Smooth muscle cell (in vitro differentiated cells): ENCODE data around the gene UBE2R2. TPM values are rescaled to one million over a fixed set of nuclear protein-coding genes. Genes with fewer than 3 reads are reported as not detected.

Source experiments
- DNase-seq: peaks from one replicate; lab custom pipeline; 2025; ENCODE audit not compliant: unreplicated experiment; lab: John Stamatoyannopoulos, UW
- H2AFZ ChIP-seq: fragments of 200-600 bp; sonication (generic); 2 replicates; pipeline ENCODE4 v1.6.0; 2016; ENCODE audit warnings: antibody characterized with exemption, low read depth, mild to moderate bottlenecking
- H3F3A ChIP-seq: fragments of 200-600 bp; sonication (generic); 2 replicates; pipeline ENCODE4 v1.6.0; 2017; ENCODE audit warnings: antibody characterized with exemption, low read depth
- H3K27ac ChIP-seq: fragments of 200-600 bp; sonication (generic); 2 replicates; pipeline ENCODE4 v1.5.1; 2016; ENCODE audit warnings: low read depth, mild to moderate bottlenecking
- H3K27me3 ChIP-seq: fragments of 200-600 bp; sonication (generic); 2 replicates; pipeline ENCODE4 v1.6.1; 2016; ENCODE audit warnings: low read depth, mild to moderate bottlenecking
- H3K36me3 ChIP-seq: fragments of 200-600 bp; sonication (generic); 2 replicates; pipeline ENCODE4 v1.5.1; 2016; ENCODE audit warnings: low read depth
- H3K4me1 ChIP-seq: fragments of 200-600 bp; sonication (generic); 2 replicates; pipeline ENCODE4 v1.5.1; 2016; ENCODE audit warnings: low read depth
- H3K4me2 ChIP-seq: fragments of 200-600 bp; sonication (generic); 2 replicates; pipeline ENCODE4 v1.6.0; 2016; ENCODE audit warnings: mild to moderate bottlenecking
- H3K4me3 ChIP-seq: fragments of 200-600 bp; sonication (generic); 2 replicates; pipeline ENCODE4 v1.5.1; 2016; ENCODE audit warnings: mild to moderate bottlenecking
- H3K79me2 ChIP-seq: fragments of 200-600 bp; sonication (generic); 2 replicates; pipeline ENCODE4 v1.6.0; 2016; ENCODE audit warnings: low read depth, mild to moderate bottlenecking
- H3K9ac ChIP-seq: fragments of 200-600 bp; sonication (generic); 2 replicates; pipeline ENCODE4 v1.6.0; 2016; ENCODE audit warnings: low read depth
- H3K9me3 ChIP-seq: fragments of 200-600 bp; sonication (generic); replicated peaks from 2 replicates; pipeline ENCODE4 v1.5.1; 2016; ENCODE audit warnings: low read depth
- H4K20me1 ChIP-seq: fragments of 200-600 bp; sonication (generic); 2 replicates; pipeline ENCODE4 v1.6.0; 2016; ENCODE audit warnings: low read depth
- CTCF ChIP-seq: fragments of 200-600 bp; sonication (generic); IDR thresholded peaks from 2 replicates; pipeline ENCODE4 v1.5.1; 2017; ENCODE audit warnings: borderline replicate concordance, mild to moderate bottlenecking, antibody characterized with exemption; ENCODE audit not compliant: insufficient read depth, poor library complexity, severe bottlenecking
- WGBS: methylation state at CpG from one replicate; pipeline ENCODE4 v1.1.7; 2016; ENCODE audit warnings: low lambda C conversion rate; 5-methylcytosine and 5-hydroxymethylcytosine counted together
- polyA plus RNA-seq: library from polyadenylated mRNA; unstranded; fragments of >200 nt; fragmentation: Nextera tagmentation; extraction: Ambion mirVana; gene quantifications from 2 replicates; pipeline ENCODE4 v1.2.1, GENCODE V29; 2016
- total RNA-seq: library from RNA; depleted of rRNA; stranded (reverse); fragments of >200 nt; gene quantifications from 2 replicates; pipeline ENCODE4 v1.2.3, GENCODE V29; 2014

Gene UBE2R2
- total and polyA plus RNA-seq, 2 experiments from 2014 or later = 43.2 to 43.5 TPM

- WGBS = 77% methylated on average over 7 of the region's 7 CpGs
Measured at GRCh38 chr9:33878691-33879366, 61.9 kb downstream of the UBE2R2 start.

GRCh38 chr9:33880211-33881089 is 63.5 kb downstream of the UBE2R2 start:
- Histone ChIP-seq H3K27me3 (no peaks in the 10 kb centered on the region), H3K4me3 (no peak overlapping the region), H3F3A (no peaks in the 10 kb centered on the region), H3K4me1 (peaks cover 13% of the 10 kb centered on the region), H3K9me3 (no peaks in the 10 kb centered on the region), H3K27ac (peak overlapping the region; percentile 37), H3K4me2 (no peak overlapping the region), H3K9ac (no peak overlapping the region), H3K79me2 (peaks cover 100% of the 10 kb centered on the region), H2AFZ (no peak overlapping the region), H3K36me3 (no peaks in the 10 kb centered on the region), H4K20me1 (peaks cover 100% of the 10 kb centered on the region)
- no peak for DNase-seq
- WGBS = 92% methylated on average over 8 of the region's 8 CpGs
- TF ChIP-seq CTCF = no peak

More at GRCh38 chr9:33878691-33879366, 61.9 kb downstream of the UBE2R2 start:
- H3K4me1 ChIP-seq = no peaks in the 10 kb centered on the region
- no peak overlapping the region for H3K9ac ChIP-seq
- no peak overlapping the region for H2AFZ ChIP-seq
- H3K27me3 ChIP-seq = no peaks in the 10 kb centered on the region
- TF ChIP-seq CTCF = no peak
- no peak overlapping the region for H3K4me2 ChIP-seq
- H3K79me2 ChIP-seq = peaks cover 100% of the 10 kb centered on the region
- H3K27ac ChIP-seq = no peak overlapping the region
- DNase-seq = no peak
- H3K4me3 ChIP-seq = no peak overlapping the region
- no peaks in the 10 kb centered on the region for H3K9me3 ChIP-seq
- no peaks in the 10 kb centered on the region for H3F3A ChIP-seq
- no peaks in the 10 kb centered on the region for H3K36me3 ChIP-seq
- H4K20me1 ChIP-seq = peaks cover 100% of the 10 kb centered on the region

- Histone ChIP-seq H4K20me1 (peaks cover 100% of the 10 kb centered on the region), H3K4me3 (no peak overlapping the region), H3K79me2 (peaks cover 100% of the 10 kb centered on the region), H3K9ac (no peak overlapping the region), H3K4me2 (no peak overlapping the region), H3K27ac (peak overlapping the region; percentile 37), H2AFZ (no peak overlapping the region), H3K4me1 (peaks cover 13% of the 10 kb centered on the region), H3K27me3 (no peaks in the 10 kb centered on the region), H3F3A (no peaks in the 10 kb centered on the region), H3K9me3 (no peaks in the 10 kb centered on the region), H3K36me3 (no peaks in the 10 kb centered on the region)
- WGBS = 50% methylated on average over 1 of the region's 1 CpG
- TF ChIP-seq CTCF = no peak
- no peak for DNase-seq
Measured at GRCh38 chr9:33881635-33882034, 64.7 kb downstream of the UBE2R2 start.
